Measurements from ENCODE around the gene SPIRE1. TPM values are rescaled to one million over a fixed set of nuclear protein-coding genes. Genes with fewer than 3 reads are reported as not detected.

The SPIRE1 gene
- total RNA-seq, 1 experiment from 2014 or later, result 26.1 TPM

GRCh38 chr18:12599966-12600365, 57.9 kb downstream of the SPIRE1 start:
- peak overlapping the region; percentile 90 for H3K27ac ChIP-seq
- no peaks in the 10 kb centered on the region for H4K20me1 ChIP-seq (ENCODE audit: insufficient read depth)
- no TSS peak for BruUV-seq (replicated peaks)
- no peak for DNase-seq
- peak overlapping the region; percentile 69; the same call in 1 of the 2 replicates for H3K4me2 ChIP-seq
- no peak overlapping the region for H2AFZ ChIP-seq
- CTCF ChIA-PET, result interaction anchor here (0.6 to 0.7 kb wide), 3 partner anchors 43 to 692 kb away, joined by 3 to 8 read pairs (median 4); partner anchors contain the start of gene MPPE1
- H3K36me3 ChIP-seq (ENCODE audit: low read depth), result no peaks in the 10 kb centered on the region
- H3F3A ChIP-seq (ENCODE audit: insufficient read depth, low read depth), result peaks cover 35% of the 10 kb centered on the region
- intact Hi-C loops (cut with micrococcal nuclease; ENCODE audit: unreplicated experiment), result loop anchor here (2.0 to 5.0 kb wide), 2 partner anchors 57 to 203 kb away; no protein-coding TSS in a partner anchor
- no peak overlapping the region for H3K4me3 ChIP-seq
- H3K27me3 ChIP-seq (ENCODE audit: insufficient read depth, low read depth), result no peaks in the 10 kb centered on the region
- H3K4me1 ChIP-seq (replicated peaks; ENCODE audit: insufficient read depth), result peaks cover 54% of the 10 kb centered on the region
- no peaks in the 10 kb centered on the region for H3K9me2 ChIP-seq (ENCODE audit: insufficient read depth)
- H3K9me3 ChIP-seq (ENCODE audit: insufficient read depth, low read depth), result no peaks in the 10 kb centered on the region; the same call in 1 of the 2 replicates
- TF ChIP-seq, protein P1, sequence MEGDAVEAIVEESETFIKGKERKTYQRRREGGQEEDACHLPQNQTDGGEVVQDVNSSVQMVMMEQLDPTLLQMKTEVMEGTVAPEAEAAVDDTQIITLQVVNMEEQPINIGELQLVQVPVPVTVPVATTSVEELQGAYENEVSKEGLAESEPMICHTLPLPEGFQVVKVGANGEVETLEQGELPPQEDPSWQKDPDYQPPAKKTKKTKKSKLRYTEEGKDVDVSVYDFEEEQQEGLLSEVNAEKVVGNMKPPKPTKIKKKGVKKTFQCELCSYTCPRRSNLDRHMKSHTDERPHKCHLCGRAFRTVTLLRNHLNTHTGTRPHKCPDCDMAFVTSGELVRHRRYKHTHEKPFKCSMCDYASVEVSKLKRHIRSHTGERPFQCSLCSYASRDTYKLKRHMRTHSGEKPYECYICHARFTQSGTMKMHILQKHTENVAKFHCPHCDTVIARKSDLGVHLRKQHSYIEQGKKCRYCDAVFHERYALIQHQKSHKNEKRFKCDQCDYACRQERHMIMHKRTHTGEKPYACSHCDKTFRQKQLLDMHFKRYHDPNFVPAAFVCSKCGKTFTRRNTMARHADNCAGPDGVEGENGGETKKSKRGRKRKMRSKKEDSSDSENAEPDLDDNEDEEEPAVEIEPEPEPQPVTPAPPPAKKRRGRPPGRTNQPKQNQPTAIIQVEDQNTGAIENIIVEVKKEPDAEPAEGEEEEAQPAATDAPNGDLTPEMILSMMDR (conservative IDR thresholded peaks at IDR 0.05), result no peak
- no peak for TF ChIP-seq EZH2 (IDR thresholded peaks at IDR 0.05; ENCODE audit: low read depth)
- no peaks in the 10 kb centered on the region for H3K79me2 ChIP-seq (ENCODE audit: low read depth)
- POLR2A ChIA-PET (ENCODE audit: unreplicated experiment), result no interaction called here

- no TSS peak for BruUV-seq (replicated peaks)
- Histone ChIP-seq H3F3A (ENCODE audit: insufficient read depth, low read depth) (peaks cover 35% of the 10 kb centered on the region), H3K27ac (peak overlapping the region; percentile 90), H3K4me3 (no peak overlapping the region), H3K27me3 (ENCODE audit: insufficient read depth, low read depth) (no peaks in the 10 kb centered on the region), H3K4me1 (replicated peaks; ENCODE audit: insufficient read depth) (peaks cover 54% of the 10 kb centered on the region), H2AFZ (no peak overlapping the region), H3K36me3 (ENCODE audit: low read depth) (no peaks in the 10 kb centered on the region), H3K79me2 (ENCODE audit: low read depth) (no peaks in the 10 kb centered on the region), H3K4me2 (peak overlapping the region; percentile 69; the same call in 1 of the 2 replicates), H3K9me2 (ENCODE audit: insufficient read depth) (no peaks in the 10 kb centered on the region), H4K20me1 (ENCODE audit: insufficient read depth) (no peaks in the 10 kb centered on the region), H3K9me3 (ENCODE audit: insufficient read depth, low read depth) (no peaks in the 10 kb centered on the region; the same call in 1 of the 2 replicates)
- intact Hi-C loops (cut with micrococcal nuclease; ENCODE audit: unreplicated experiment), result loop anchor here (2.0 to 5.0 kb wide), 2 partner anchors 57 to 202 kb away; no protein-coding TSS in a partner anchor
- ChIA-PET CTCF (no interaction called here), POLR2A (ENCODE audit: unreplicated experiment) (no interaction called here)
- TF ChIP-seq, protein P1 (conservative IDR thresholded peaks at IDR 0.05), result no peak
- TF ChIP-seq EZH2 (IDR thresholded peaks at IDR 0.05; ENCODE audit: low read depth), result no peak
- peak; percentile 34 to 84 for DNase-seq
Measured at GRCh38 chr18:12599543-12599942, 58.4 kb downstream of the SPIRE1 start.

GRCh38 chr18:12598181-12598930, 59.6 kb downstream of the SPIRE1 start:
- H3K79me2 ChIP-seq (ENCODE audit: low read depth), result no peaks in the 10 kb centered on the region
- POLR2A ChIA-PET (ENCODE audit: unreplicated experiment), result interaction anchor here (0.6 kb wide), 2 partner anchors 12 to 195 kb away, joined by 3 to 4 read pairs; no protein-coding TSS in a partner anchor
- H3K9me2 ChIP-seq (ENCODE audit: insufficient read depth), result no peaks in the 10 kb centered on the region
- no peak overlapping the region for H3K4me3 ChIP-seq
- DNase-seq, result peak; percentile 15 to 67
- no peak overlapping the region for H2AFZ ChIP-seq
- peaks cover 54% of the 10 kb centered on the region for H3K4me1 ChIP-seq (replicated peaks; ENCODE audit: insufficient read depth)
- H3K9me3 ChIP-seq (ENCODE audit: insufficient read depth, low read depth), result no peaks in the 10 kb centered on the region; the same call in 1 of the 2 replicates
- intact Hi-C loops (cut with micrococcal nuclease; ENCODE audit: unreplicated experiment), result loop anchor here (2.0 to 5.0 kb wide), 2 partner anchors 58 to 201 kb away; no protein-coding TSS in a partner anchor
- peaks cover 35% of the 10 kb centered on the region for H3F3A ChIP-seq (ENCODE audit: insufficient read depth, low read depth)
- H3K36me3 ChIP-seq (ENCODE audit: low read depth), result no peaks in the 10 kb centered on the region
- BruUV-seq (replicated peaks), result no TSS peak
- H3K27ac ChIP-seq, result peak overlapping the region; percentile 90
- TF ChIP-seq, protein P1 (conservative IDR thresholded peaks at IDR 0.05), result no peak
- no peak for TF ChIP-seq EZH2 (IDR thresholded peaks at IDR 0.05; ENCODE audit: low read depth)
- no peaks in the 10 kb centered on the region for H4K20me1 ChIP-seq (ENCODE audit: insufficient read depth)
- H3K27me3 ChIP-seq (ENCODE audit: insufficient read depth, low read depth), result no peaks in the 10 kb centered on the region
- H3K4me2 ChIP-seq, result peak overlapping the region; percentile 69
- CTCF ChIA-PET, result no interaction called here

Data from PC-9 (cell line).